Neuronal stem cell (in vitro differentiated cells): ENCODE data around the gene SELPLG.
A peak's percentile ranks its signal among the peaks of the same experiment; 100 is the strongest.

Experiments used
- DNase-seq: peaks from one replicate; pipeline ENCODE4 v3.0.0-alpha.2; 2013; ENCODE audit warnings: low spot score
- H2AFZ ChIP-seq: one replicate; pipeline ENCODE4 v1.6.1; 2013; ENCODE audit warnings: mild to moderate bottlenecking, low read length, inconsistent platforms
- H2AK5ac ChIP-seq: 2 replicates; pipeline ENCODE4 v1.6.1; 2013; ENCODE audit warnings: low read depth, mild to moderate bottlenecking, inconsistent platforms, low read length, moderate library complexity, mixed read lengths
- H2BK120ac ChIP-seq: 2 replicates; pipeline ENCODE4 v1.6.1; 2013; ENCODE audit warnings: low read depth, mild to moderate bottlenecking, inconsistent platforms, low read length, moderate library complexity, mixed read lengths
- H2BK12ac ChIP-seq: one replicate; pipeline ENCODE4 v1.6.1; 2013; ENCODE audit warnings: low read length, inconsistent platforms
- H2BK15ac ChIP-seq: 2 replicates; pipeline ENCODE4 v1.6.1; 2013; ENCODE audit warnings: mild to moderate bottlenecking, low read length, inconsistent platforms, mixed read lengths
- H2BK5ac ChIP-seq: one replicate; pipeline ENCODE4 v1.6.1; 2013; ENCODE audit warnings: inconsistent platforms, mild to moderate bottlenecking, low read length, moderate library complexity
- H3K14ac ChIP-seq: one replicate; pipeline ENCODE4 v1.6.1; 2013; ENCODE audit warnings: low read length, inconsistent platforms
- H3K18ac ChIP-seq: 2 replicates; pipeline ENCODE4 v1.6.1; 2013; ENCODE audit warnings: low read length, inconsistent platforms
- H3K23ac ChIP-seq: 2 replicates; pipeline ENCODE4 v1.6.1; 2013; ENCODE audit warnings: low read depth, mild to moderate bottlenecking, mixed read lengths, low read length, inconsistent platforms; ENCODE audit not compliant: poor library complexity
- H3K27ac ChIP-seq: replicated peaks from 3 replicates; pipeline ENCODE4 v1.5.1; 2013; ENCODE audit warnings: low read length, inconsistent platforms
- H3K27me3 ChIP-seq, 3 experiments: 2 replicates each; pipeline ENCODE4 v1.6.1; 2013; ENCODE audit warnings: low read length in 3 of 3, mild to moderate bottlenecking in 2 of 3, inconsistent platforms in 1 of 3, low read depth in 1 of 3, mixed read lengths in 1 of 3, moderate library complexity in 1 of 3; ENCODE audit not compliant: control insufficient read depth in 3 of 3, insufficient read depth in 3 of 3
- H3K36me3 ChIP-seq, 2 donors: replicated peaks in 1 of 2; 2 replicates each; pipeline ENCODE4 v1.6.1; 2013; ENCODE audit warnings: low read length in 2 of 2; ENCODE audit not compliant: control insufficient read depth in 2 of 2, insufficient read depth in 2 of 2
- H3K4ac ChIP-seq: 2 replicates; pipeline ENCODE4 v1.6.1; 2013; ENCODE audit warnings: inconsistent platforms, mild to moderate bottlenecking, low read length, moderate library complexity
- H3K4me1 ChIP-seq, 2 donors: 1 replicate in 1 of 2; 2 replicates in 1 of 2; pipeline ENCODE4 v1.6.1; 2013; ENCODE audit warnings: low read length in 2 of 2, low read depth in 1 of 2; ENCODE audit not compliant: control insufficient read depth in 2 of 2, insufficient read depth in 1 of 2
- H3K4me2 ChIP-seq: one replicate; pipeline ENCODE4 v1.6.1; 2013; ENCODE audit warnings: mild to moderate bottlenecking, low read length, inconsistent platforms; ENCODE audit not compliant: insufficient read depth, poor library complexity, severe bottlenecking
- H3K4me3 ChIP-seq, 2 donors: 2 replicates each; pipeline ENCODE4 v1.5.1; 2013; ENCODE audit warnings: low read length in 2 of 2, mild to moderate bottlenecking in 2 of 2, inconsistent platforms in 1 of 2, moderate library complexity in 1 of 2
- H3K79me1 ChIP-seq: one replicate; pipeline ENCODE4 v1.6.1; 2013; ENCODE audit warnings: low read depth, mild to moderate bottlenecking, inconsistent platforms, low read length, moderate library complexity
- H3K9ac ChIP-seq: one replicate; pipeline ENCODE4 v1.6.1; 2013; ENCODE audit warnings: mild to moderate bottlenecking, low read depth, low read length, inconsistent platforms; ENCODE audit not compliant: poor library complexity
- H3K9me3 ChIP-seq, 2 donors: replicated peaks in 1 of 2; 2 replicates each; pipeline versions ENCODE3 to v1.6.1; 2013; ENCODE audit warnings: low read length in 2 of 2, mild to moderate bottlenecking in 2 of 2, inconsistent platforms in 1 of 2, low read depth in 1 of 2, mixed read lengths in 1 of 2, moderate library complexity in 1 of 2; ENCODE audit not compliant: control insufficient read depth in 2 of 2, insufficient read depth in 1 of 2
- H4K8ac ChIP-seq: one replicate; pipeline ENCODE4 v1.6.1; 2013; ENCODE audit warnings: low read depth, mild to moderate bottlenecking, inconsistent platforms, low read length, moderate library complexity
- H4K91ac ChIP-seq: one replicate; pipeline ENCODE4 v1.6.1; 2013; ENCODE audit warnings: low read length, low read depth, mild to moderate bottlenecking, inconsistent platforms; ENCODE audit not compliant: poor library complexity
- WGBS, 2 donors: extraction: QIAGEN DNeasy Blood & Tissue Kit; methylation state at CpG; one replicate each; pipeline ENCODE4 v1.1.7; 2013; ENCODE audit warnings: missing lambda C conversion rate in 2 of 2, mixed read lengths in 1 of 2; ENCODE audit not compliant: insufficient read length in 2 of 2, insufficient replicate concordance in 1 of 2; ENCODE audit errors: extremely low coverage in 2 of 2; 5-methylcytosine and 5-hydroxymethylcytosine counted together

SELPLG gene

DNA sequence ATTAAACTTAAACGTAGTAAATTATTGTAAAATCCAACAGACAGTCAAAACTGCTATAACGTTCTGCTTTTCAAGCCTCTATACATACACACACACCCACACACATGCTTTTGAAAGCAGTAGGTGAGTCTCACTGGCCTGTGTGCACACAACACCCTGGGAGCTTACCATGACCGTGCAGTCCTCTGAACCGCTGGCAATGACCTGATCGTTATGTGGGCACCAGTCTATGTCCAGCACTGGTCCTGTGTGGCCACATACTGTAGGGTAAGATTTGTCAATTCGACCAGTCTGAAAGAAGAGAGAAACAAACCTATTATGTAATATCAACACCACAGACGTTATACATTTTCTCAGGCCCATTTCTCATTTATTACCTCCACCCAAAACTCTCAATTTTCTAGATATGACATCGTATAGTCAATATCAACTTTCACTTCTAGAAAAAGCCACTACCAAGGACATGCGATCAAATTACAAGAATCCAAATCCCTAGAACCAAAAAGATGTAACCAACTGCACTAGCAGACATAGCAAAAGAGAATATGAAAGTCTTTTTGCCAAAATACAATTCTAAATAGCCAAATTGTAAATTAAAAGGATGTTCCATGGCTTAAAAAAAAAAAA lies 44.5 kb upstream of the SELPLG start:
- no peak overlapping the region for H2BK5ac ChIP-seq
- H2AK5ac ChIP-seq, result no peak overlapping the region
- H3K14ac ChIP-seq, result peak overlapping the region; percentile 12
- H3K9ac ChIP-seq, result peak overlapping the region; percentile 16
- H3K36me3 ChIP-seq, result peaks cover 6 to 73% of the 10 kb centered on the region in 2 donors
- WGBS, 2 donors, result 100% methylated on average over 1 of the region's 9 CpGs; no CpG with 5 or more reads in 1 of the 2 donors
- H3K27me3 ChIP-seq, result no peaks in the 10 kb centered on the region
- H3K4me1 ChIP-seq, result no peaks in the 10 kb centered on the region
- no peaks in the 10 kb centered on the region for H3K9me3 ChIP-seq
- no peak overlapping the region for H3K4me3 ChIP-seq
- no peak overlapping the region for H4K91ac ChIP-seq
- no peak overlapping the region for H3K4ac ChIP-seq
- peaks cover 2% of the 10 kb centered on the region for H3K79me1 ChIP-seq
- no peak overlapping the region for H3K4me2 ChIP-seq
- H3K18ac ChIP-seq, result no peak overlapping the region
- H3K27ac ChIP-seq, result no peak overlapping the region
- DNase-seq, result no peak
- H2BK120ac ChIP-seq, result no peak overlapping the region
- no peak overlapping the region for H2BK12ac ChIP-seq
- no peak overlapping the region for H4K8ac ChIP-seq
- H3K23ac ChIP-seq, result no peak overlapping the region
- no peak overlapping the region for H2AFZ ChIP-seq
- H2BK15ac ChIP-seq, result no peak overlapping the region

GRCh38 chr12:108677381-108677780 lies 43.7 kb upstream of the SELPLG start:
- no CpG with 5 or more reads among the region's 3 CpGs for WGBS, 2 donors

DNA sequence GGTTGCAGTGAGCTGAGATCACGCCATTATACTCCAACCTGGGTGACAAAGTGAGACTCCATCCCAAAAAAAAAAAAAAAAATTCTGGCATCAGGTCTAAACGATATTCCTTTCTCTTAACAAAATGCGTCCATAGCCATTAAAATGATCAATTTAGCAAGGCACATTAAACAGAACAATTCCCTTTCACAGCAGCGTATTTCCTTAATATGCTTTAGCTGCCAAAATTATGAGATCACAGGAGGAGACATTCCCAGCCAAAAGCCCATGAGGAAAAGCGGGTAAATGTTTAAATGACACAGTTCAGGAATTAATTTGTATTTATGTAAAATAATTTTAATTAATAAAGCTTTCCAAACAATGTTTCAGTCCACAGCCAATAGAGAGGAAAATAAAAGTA lies 43.0 kb upstream of the SELPLG start:
- H3K27me3 ChIP-seq, result no peaks in the 10 kb centered on the region
- no peak overlapping the region for H2AK5ac ChIP-seq
- H3K23ac ChIP-seq, result no peak overlapping the region
- no peak overlapping the region for H3K18ac ChIP-seq
- no peak overlapping the region for H3K14ac ChIP-seq
- no CpG with 5 or more reads among the region's 5 CpGs for WGBS, 2 donors
- no peak overlapping the region for H3K4me2 ChIP-seq
- no peak overlapping the region for H4K8ac ChIP-seq
- H3K4ac ChIP-seq, result no peak overlapping the region
- no peak for DNase-seq
- H3K9ac ChIP-seq, result no peak overlapping the region
- H3K4me1 ChIP-seq, result no peaks in the 10 kb centered on the region
- H2BK120ac ChIP-seq, result no peak overlapping the region
- no peak overlapping the region for H2BK5ac ChIP-seq
- H3K9me3 ChIP-seq, result peaks cover 0 to under 1% of the 10 kb centered on the region in 2 donors
- H2BK12ac ChIP-seq, result no peak overlapping the region
- H2BK15ac ChIP-seq, result no peak overlapping the region
- peaks cover 6 to 84% of the 10 kb centered on the region in 2 donors for H3K36me3 ChIP-seq
- no peak overlapping the region for H3K27ac ChIP-seq
- H4K91ac ChIP-seq, result no peak overlapping the region
- H2AFZ ChIP-seq, result no peak overlapping the region
- H3K4me3 ChIP-seq, result no peak overlapping the region
- H3K79me1 ChIP-seq, result peaks cover 2% of the 10 kb centered on the region

More at GRCh38 chr12:108677381-108677780, 43.7 kb upstream of the SELPLG start:
- Histone ChIP-seq H3K23ac (no peak overlapping the region), H3K18ac (no peak overlapping the region), H3K4ac (no peak overlapping the region), H3K27ac (no peak overlapping the region), H2BK15ac (no peak overlapping the region), H3K9me3 (no peaks in the 10 kb centered on the region), H4K91ac (no peak overlapping the region), H3K27me3 (no peaks in the 10 kb centered on the region), H2BK120ac (no peak overlapping the region), H2BK5ac (no peak overlapping the region), H3K4me1 (no peaks in the 10 kb centered on the region), H4K8ac (no peak overlapping the region), H2BK12ac (no peak overlapping the region), H3K36me3 (peaks cover 6 to 77% of the 10 kb centered on the region in 2 donors), H3K4me2 (no peak overlapping the region), H2AFZ (no peak overlapping the region), H3K4me3 (no peak overlapping the region), H3K79me1 (peaks cover 2% of the 10 kb centered on the region), H3K14ac (no peak overlapping the region), H2AK5ac (no peak overlapping the region), H3K9ac (no peak overlapping the region)
- DNase-seq, result no peak

DNA sequence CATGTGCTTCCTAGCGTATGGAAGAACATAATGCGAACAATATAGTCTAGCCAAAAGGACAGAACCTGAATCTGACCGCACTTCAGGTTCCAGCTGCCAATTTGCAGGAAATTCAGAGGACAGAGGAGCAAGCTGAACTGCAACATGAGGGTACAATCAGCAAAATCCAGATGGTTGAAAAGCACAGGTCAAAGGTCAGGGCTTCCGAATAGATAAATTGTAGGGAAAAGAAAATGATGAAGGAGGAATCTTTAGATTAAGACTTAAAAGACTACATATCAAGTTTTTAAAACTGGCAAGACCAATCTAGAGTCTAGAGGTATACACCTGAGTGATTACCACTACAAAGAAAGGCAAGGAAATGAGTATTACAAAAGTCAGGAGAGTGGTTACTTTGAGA lies 42.1 kb upstream of the SELPLG start:
- peaks cover 6 to 87% of the 10 kb centered on the region in 2 donors for H3K36me3 ChIP-seq
- no peak overlapping the region for H2BK15ac ChIP-seq
- no peak overlapping the region for H3K27ac ChIP-seq
- peaks cover 2 to 3% of the 10 kb centered on the region in 2 donors for H3K4me1 ChIP-seq
- H2AFZ ChIP-seq, result no peak overlapping the region
- no peak overlapping the region for H3K4ac ChIP-seq
- H3K79me1 ChIP-seq, result peaks cover 2% of the 10 kb centered on the region
- WGBS, 2 donors, result no CpG with 5 or more reads among the region's 4 CpGs
- no peak overlapping the region for H3K18ac ChIP-seq
- H2BK5ac ChIP-seq, result no peak overlapping the region
- DNase-seq, result no peak
- H4K8ac ChIP-seq, result no peak overlapping the region
- H3K4me3 ChIP-seq, result no peak overlapping the region
- no peak overlapping the region for H3K23ac ChIP-seq
- H2BK12ac ChIP-seq, result no peak overlapping the region
- no peak overlapping the region for H3K14ac ChIP-seq
- H4K91ac ChIP-seq, result no peak overlapping the region
- H3K9me3 ChIP-seq, result peaks cover 0 to 2% of the 10 kb centered on the region in 2 donors
- H3K4me2 ChIP-seq, result no peak overlapping the region
- H2AK5ac ChIP-seq, result no peak overlapping the region
- no peak overlapping the region for H2BK120ac ChIP-seq
- no peaks in the 10 kb centered on the region for H3K27me3 ChIP-seq
- H3K9ac ChIP-seq, result no peak overlapping the region
